Measurements from ENCODE around the gene CCSER1. TPM values are rescaled to one million over a fixed set of nuclear protein-coding genes. Genes with fewer than 3 reads are reported as not detected.
A peak's percentile ranks its signal among the peaks of the same experiment; 100 is the strongest.

The CCSER1 gene
- total RNA-seq, 1 experiment from 2014 or later = 0.05 TPM

DNA sequence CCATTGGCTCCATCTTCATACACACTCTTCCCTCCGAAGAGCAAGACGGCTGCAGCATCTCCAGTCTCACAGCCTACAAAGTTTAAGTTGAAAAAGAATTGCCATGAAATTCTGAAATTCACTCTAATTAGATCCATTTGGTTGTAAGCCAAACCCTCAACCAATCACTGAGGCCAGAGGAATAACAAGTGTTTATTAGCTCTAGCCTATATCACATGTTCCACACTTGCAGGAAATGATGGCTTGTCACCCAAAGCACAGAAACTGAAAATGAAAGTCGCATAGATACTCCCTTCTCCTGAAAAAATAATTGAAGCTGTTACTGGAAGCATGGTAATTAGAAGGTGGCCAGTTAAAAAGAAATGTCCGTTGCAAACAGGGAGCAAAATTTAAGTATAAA lies 1071.8 kb downstream of the CCSER1 start:
- Histone ChIP-seq H3K4me3 (ENCODE audit: low read depth in 2 of 2, low read length in 2 of 2) (peak overlapping the region; percentile 31 to 57), H3K36me3 (ENCODE audit: control insufficient read depth, insufficient read depth, low read length) (no peaks in the 10 kb centered on the region), H3K9me3 (ENCODE audit: control insufficient read depth, insufficient read depth, low read depth, low read length) (no peaks in the 10 kb centered on the region), H3K27me3 (ENCODE audit: control insufficient read depth, insufficient read depth, low read length) (no peaks in the 10 kb centered on the region), H3K27ac (ENCODE audit: low read length) (peak overlapping the region; percentile 34; the same call in 1 of the 2 replicates), H3K4me1 (ENCODE audit: control insufficient read depth, insufficient read depth, low read length) (no peaks in the 10 kb centered on the region)
- ATAC-seq (peak; percentile 78; the same call in 1 of the 2 replicates), DNase-seq (ENCODE audit: low read depth, low spot score) (no peak)
- intact Hi-C loops (cut with micrococcal nuclease; ENCODE audit: unreplicated experiment) = no loop called here
- TF ChIP-seq POLR2AphosphoS5 (IDR thresholded peaks at IDR 0.05; ENCODE audit: low read depth, low read length) (no peak), SIN3A (IDR thresholded peaks at IDR 0.05; ENCODE audit: borderline replicate concordance, insufficient read depth, low read depth, low read length) (no peak), TCF7L2 (IDR thresholded peaks at IDR 0.05; ENCODE audit: low read depth, low read length) (no peak)
- TF ChIP-seq, protein P1, sequence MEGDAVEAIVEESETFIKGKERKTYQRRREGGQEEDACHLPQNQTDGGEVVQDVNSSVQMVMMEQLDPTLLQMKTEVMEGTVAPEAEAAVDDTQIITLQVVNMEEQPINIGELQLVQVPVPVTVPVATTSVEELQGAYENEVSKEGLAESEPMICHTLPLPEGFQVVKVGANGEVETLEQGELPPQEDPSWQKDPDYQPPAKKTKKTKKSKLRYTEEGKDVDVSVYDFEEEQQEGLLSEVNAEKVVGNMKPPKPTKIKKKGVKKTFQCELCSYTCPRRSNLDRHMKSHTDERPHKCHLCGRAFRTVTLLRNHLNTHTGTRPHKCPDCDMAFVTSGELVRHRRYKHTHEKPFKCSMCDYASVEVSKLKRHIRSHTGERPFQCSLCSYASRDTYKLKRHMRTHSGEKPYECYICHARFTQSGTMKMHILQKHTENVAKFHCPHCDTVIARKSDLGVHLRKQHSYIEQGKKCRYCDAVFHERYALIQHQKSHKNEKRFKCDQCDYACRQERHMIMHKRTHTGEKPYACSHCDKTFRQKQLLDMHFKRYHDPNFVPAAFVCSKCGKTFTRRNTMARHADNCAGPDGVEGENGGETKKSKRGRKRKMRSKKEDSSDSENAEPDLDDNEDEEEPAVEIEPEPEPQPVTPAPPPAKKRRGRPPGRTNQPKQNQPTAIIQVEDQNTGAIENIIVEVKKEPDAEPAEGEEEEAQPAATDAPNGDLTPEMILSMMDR (IDR thresholded peaks at IDR 0.05) = no peak
- TF ChIP-seq, protein P2, sequence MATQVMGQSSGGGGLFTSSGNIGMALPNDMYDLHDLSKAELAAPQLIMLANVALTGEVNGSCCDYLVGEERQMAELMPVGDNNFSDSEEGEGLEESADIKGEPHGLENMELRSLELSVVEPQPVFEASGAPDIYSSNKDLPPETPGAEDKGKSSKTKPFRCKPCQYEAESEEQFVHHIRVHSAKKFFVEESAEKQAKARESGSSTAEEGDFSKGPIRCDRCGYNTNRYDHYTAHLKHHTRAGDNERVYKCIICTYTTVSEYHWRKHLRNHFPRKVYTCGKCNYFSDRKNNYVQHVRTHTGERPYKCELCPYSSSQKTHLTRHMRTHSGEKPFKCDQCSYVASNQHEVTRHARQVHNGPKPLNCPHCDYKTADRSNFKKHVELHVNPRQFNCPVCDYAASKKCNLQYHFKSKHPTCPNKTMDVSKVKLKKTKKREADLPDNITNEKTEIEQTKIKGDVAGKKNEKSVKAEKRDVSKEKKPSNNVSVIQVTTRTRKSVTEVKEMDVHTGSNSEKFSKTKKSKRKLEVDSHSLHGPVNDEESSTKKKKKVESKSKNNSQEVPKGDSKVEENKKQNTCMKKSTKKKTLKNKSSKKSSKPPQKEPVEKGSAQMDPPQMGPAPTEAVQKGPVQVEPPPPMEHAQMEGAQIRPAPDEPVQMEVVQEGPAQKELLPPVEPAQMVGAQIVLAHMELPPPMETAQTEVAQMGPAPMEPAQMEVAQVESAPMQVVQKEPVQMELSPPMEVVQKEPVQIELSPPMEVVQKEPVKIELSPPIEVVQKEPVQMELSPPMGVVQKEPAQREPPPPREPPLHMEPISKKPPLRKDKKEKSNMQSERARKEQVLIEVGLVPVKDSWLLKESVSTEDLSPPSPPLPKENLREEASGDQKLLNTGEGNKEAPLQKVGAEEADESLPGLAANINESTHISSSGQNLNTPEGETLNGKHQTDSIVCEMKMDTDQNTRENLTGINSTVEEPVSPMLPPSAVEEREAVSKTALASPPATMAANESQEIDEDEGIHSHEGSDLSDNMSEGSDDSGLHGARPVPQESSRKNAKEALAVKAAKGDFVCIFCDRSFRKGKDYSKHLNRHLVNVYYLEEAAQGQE (IDR thresholded peaks at IDR 0.05; ENCODE audit: insufficient read depth in 1 of 2, low read depth in 2 of 2, low read length in 1 of 2) = no peak
- POLR2A ChIA-PET = no interaction called here
- in situ Hi-C loops (cut with HindIII; ENCODE audit: low pct_unique_long_range_greater_than_20kb, low sequenced_read_pairs) = no loop called here
- no TSS peak for BruUV-seq (replicated peaks)
- CTCF ChIA-PET = interaction anchor here (0.6 kb wide), 1 partner anchor 166 kb away, joined by 3 read pairs; no protein-coding TSS in a partner anchor

DNA sequence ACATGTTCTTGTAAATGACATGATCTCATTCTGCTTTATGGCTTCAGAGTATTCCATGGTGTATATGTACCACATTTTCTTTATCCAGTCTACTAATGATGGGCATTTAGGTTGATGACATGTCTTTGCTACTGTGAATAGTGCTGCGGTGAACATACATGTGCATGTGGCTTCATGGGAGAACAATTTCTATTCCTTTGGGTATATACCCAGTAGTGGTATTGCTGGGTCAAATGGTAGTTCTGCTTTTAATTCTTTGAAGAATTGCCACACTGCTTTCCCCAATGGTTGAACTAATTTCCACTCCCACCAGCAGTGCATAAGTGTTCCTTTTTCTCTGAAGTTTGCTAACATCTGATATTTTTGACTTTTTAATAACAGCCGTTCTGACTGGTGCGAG lies 1080.3 kb downstream of the CCSER1 start:
- POLR2A ChIA-PET = no interaction called here

More for the DNA sequence above, 1080.3 kb downstream of the CCSER1 start:
- Histone ChIP-seq H3K27me3 (ENCODE audit: control insufficient read depth, insufficient read depth, low read length) (no peaks in the 10 kb centered on the region), H3K27ac (ENCODE audit: low read length) (no peak overlapping the region), H3K36me3 (ENCODE audit: control insufficient read depth, insufficient read depth, low read length) (no peaks in the 10 kb centered on the region), H3K4me3 (ENCODE audit: low read depth in 2 of 2, low read length in 2 of 2) (no peak overlapping the region), H3K9me3 (ENCODE audit: control insufficient read depth, insufficient read depth, low read depth, low read length) (no peaks in the 10 kb centered on the region), H3K4me1 (ENCODE audit: control insufficient read depth, insufficient read depth, low read length) (no peaks in the 10 kb centered on the region)
- no peak for ATAC-seq
- TF ChIP-seq, protein P1 (IDR thresholded peaks at IDR 0.05) = no peak
- TF ChIP-seq POLR2AphosphoS5 (IDR thresholded peaks at IDR 0.05; ENCODE audit: low read depth, low read length) (no peak), TCF7L2 (IDR thresholded peaks at IDR 0.05; ENCODE audit: low read depth, low read length) (no peak), SIN3A (IDR thresholded peaks at IDR 0.05; ENCODE audit: borderline replicate concordance, insufficient read depth, low read depth, low read length) (no peak)
- TF ChIP-seq, protein P2 (IDR thresholded peaks at IDR 0.05; ENCODE audit: insufficient read depth in 1 of 2, low read depth in 2 of 2, low read length in 1 of 2) = no peak
- no TSS peak for BruUV-seq (replicated peaks)
- in situ Hi-C loops (cut with HindIII; ENCODE audit: low pct_unique_long_range_greater_than_20kb, low sequenced_read_pairs) = no loop called here
- intact Hi-C loops (cut with micrococcal nuclease; ENCODE audit: unreplicated experiment) = no loop called here
- no peak for DNase-seq (ENCODE audit: low read depth, low spot score)
- CTCF ChIA-PET = no interaction called here
